ENCODE data around the gene RNU7-1. TPM values are rescaled to one million over a fixed set of nuclear protein-coding genes. Genes with fewer than 3 reads are reported as not detected.
A peak's percentile ranks its signal among the peaks of the same experiment; 100 is the strongest.

The RNU7-1 gene
- total and polyA plus RNA-seq, 2 donors (not counting 1 experiment from before 2014, with no cell fraction given): not detected

DNA sequence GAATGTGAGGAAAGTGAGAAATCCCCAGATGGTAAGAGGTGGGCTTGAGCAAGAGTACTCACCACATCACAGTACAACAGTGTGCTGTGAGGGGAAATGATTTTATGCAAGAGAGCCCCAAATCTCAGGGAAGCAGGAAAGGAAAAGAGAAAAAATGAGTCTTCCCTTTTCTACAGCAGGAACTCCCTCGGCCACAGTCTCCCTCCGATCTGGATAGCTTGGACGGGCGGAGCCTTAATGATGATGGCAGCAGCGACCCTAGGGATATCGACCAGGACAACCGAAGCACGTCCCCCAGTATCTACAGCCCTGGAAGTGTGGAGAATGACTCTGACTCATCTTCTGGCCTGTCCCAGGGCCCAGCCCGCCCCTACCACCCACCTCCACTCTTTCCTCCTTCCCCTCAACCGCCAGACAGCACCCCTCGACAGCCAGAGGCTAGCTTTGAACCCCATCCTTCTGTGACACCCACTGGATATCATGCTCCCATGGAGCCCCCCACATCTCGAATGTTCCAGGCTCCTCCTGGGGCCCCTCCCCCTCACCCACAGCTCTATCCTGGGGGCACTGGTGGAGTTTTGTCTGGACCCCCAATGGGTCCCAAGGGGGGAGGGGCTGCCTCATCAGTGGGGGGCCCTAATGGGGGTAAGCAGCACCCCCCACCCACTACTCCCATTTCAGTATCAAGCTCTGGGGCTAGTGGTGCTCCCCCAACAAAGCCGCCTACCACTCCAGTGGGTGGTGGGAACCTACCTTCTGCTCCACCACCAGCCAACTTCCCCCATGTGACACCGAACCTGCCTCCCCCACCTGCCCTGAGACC, 8.0 kb upstream of the RNU7-1 start:
- WGBS (ENCODE audit: insufficient coverage): 91% methylated on average over 11 of the region's 14 CpGs
- ChIA-PET CTCF (interaction anchor here (1.0 to 3.6 kb wide), 6 partner anchors 9 to 63 kb away, joined by 3 to 19 read pairs (median 7); partner anchors contain the start of genes C12orf57, RNU7-1 and SPSB2), POLR2A (interaction anchor here (4.4 to 18.5 kb wide), 2 partner anchors 9 to 23 kb away, joined by 37 to 662 read pairs; partner anchors contain the start of genes ATN1 and PTPN6)
- H3K4me1 Mint-ChIP-seq: peaks cover 39% of the 10 kb centered on the region
- H3K27ac Mint-ChIP-seq: peak overlapping the region; percentile 97
- Histone ChIP-seq H4K20me1 (ENCODE audit: control insufficient read depth, insufficient read depth, low read length, poor library complexity, severe bottlenecking) (no peaks in the 10 kb centered on the region), H3K4me3 (ENCODE audit: control extremely low read depth in 1 of 5, extremely low read depth in 1 of 5, insufficient read depth in 1 of 5, low read depth in 2 of 5, low read length in 4 of 5) (no peak overlapping the region), H3K9ac (ENCODE audit: low read length) (no peak overlapping the region), H3K4me1 (ENCODE audit: control insufficient read depth in 2 of 2, insufficient read depth in 2 of 2, low read length in 2 of 2) (peaks cover 17 to 27% of the 10 kb centered on the region in 2 donors), H3K36me3 (replicated peaks in 1 of 2; ENCODE audit: control extremely low read depth in 1 of 2, control insufficient read depth in 1 of 2, extremely low read depth in 1 of 2, insufficient read depth in 2 of 2, low read length in 1 of 2) (peaks cover 0 to 16% of the 10 kb centered on the region in 2 experiments), H2AFZ (ENCODE audit: insufficient read depth, low read depth, low read length, poor library complexity, severe bottlenecking) (no peak overlapping the region), H3K4me2 (replicated peaks; ENCODE audit: low read depth, low read length, poor library complexity, severe bottlenecking) (peak overlapping the region; percentile 97), H3K27ac (ENCODE audit: low read length in 2 of 2) (peak overlapping the region; percentile 88 to 91), H3K79me2 (ENCODE audit: control insufficient read depth, insufficient read depth, low read length) (peaks cover 20% of the 10 kb centered on the region), H3K27me3 (replicated peaks in 1 of 4; ENCODE audit: control extremely low read depth in 1 of 4, control insufficient read depth in 3 of 4, insufficient read depth in 4 of 4, low read length in 3 of 4) (no peaks in the 10 kb centered on the region), H3K9me3 (ENCODE audit: control extremely low read depth in 1 of 3, control insufficient read depth in 2 of 3, insufficient read depth in 1 of 3, low read length in 2 of 3) (no peaks in the 10 kb centered on the region)
- H3K4me3 Mint-ChIP-seq: peak overlapping the region; percentile 41
- H3K27me3 Mint-ChIP-seq: no peaks in the 10 kb centered on the region
- no peaks in the 10 kb centered on the region for H3K9me3 Mint-ChIP-seq (ENCODE audit: insufficient read depth)
- intact Hi-C loops (cut with micrococcal nuclease): loop anchor here (2.0 to 5.0 kb wide), 2 partner anchors 83 kb away; partner anchors contain the start of genes CDCA3, LPCAT3 and USP5
- ATAC-seq (ENCODE audit: low read depth) (no peak), DNase-seq (no peak)
- no peak for TF ChIP-seq EZH2 (IDR thresholded peaks at IDR 0.05; ENCODE audit: borderline replicate concordance, insufficient read depth, low read depth, low read length, poor library complexity, severe bottlenecking)
- TF ChIP-seq, protein P1, sequence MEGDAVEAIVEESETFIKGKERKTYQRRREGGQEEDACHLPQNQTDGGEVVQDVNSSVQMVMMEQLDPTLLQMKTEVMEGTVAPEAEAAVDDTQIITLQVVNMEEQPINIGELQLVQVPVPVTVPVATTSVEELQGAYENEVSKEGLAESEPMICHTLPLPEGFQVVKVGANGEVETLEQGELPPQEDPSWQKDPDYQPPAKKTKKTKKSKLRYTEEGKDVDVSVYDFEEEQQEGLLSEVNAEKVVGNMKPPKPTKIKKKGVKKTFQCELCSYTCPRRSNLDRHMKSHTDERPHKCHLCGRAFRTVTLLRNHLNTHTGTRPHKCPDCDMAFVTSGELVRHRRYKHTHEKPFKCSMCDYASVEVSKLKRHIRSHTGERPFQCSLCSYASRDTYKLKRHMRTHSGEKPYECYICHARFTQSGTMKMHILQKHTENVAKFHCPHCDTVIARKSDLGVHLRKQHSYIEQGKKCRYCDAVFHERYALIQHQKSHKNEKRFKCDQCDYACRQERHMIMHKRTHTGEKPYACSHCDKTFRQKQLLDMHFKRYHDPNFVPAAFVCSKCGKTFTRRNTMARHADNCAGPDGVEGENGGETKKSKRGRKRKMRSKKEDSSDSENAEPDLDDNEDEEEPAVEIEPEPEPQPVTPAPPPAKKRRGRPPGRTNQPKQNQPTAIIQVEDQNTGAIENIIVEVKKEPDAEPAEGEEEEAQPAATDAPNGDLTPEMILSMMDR (IDR thresholded peaks at IDR 0.05): no peak

Data from B cell (primary cell).